Breast epithelium (tissue), 4 donors: Measurements from ENCODE around the gene DTYMK. TPM values are rescaled to one million over a fixed set of nuclear protein-coding genes. Genes with fewer than 3 reads are reported as not detected.
"Not testable (repeated sequence)": the region's sequence is repeated elsewhere in the genome, so short reads cannot be mapped to it uniquely, and the experiment has no call there.

Experiments
- DNase-seq, 2 donors: peaks; one replicate each; pipeline ENCODE4 v3.0.0-alpha.2; 2019; ENCODE audit warnings: low spot score in 2 of 2
- H3K27ac ChIP-seq, 2 donors: fragments of 200-600 bp; sonication (generic) in 1 of 2; one replicate each; pipeline ENCODE4 v1.5.1; 2016 to 2019; ENCODE audit warnings: mild to moderate bottlenecking in 1 of 2
- H3K27me3 ChIP-seq, 2 donors: fragments of 200-600 bp; sonication (generic) in 1 of 2; one replicate each; pipeline versions ENCODE4 v1.5.1 to v1.6.0; 2017 to 2019; ENCODE audit warnings: control low read depth in 1 of 2, mild to moderate bottlenecking in 1 of 2
- H3K36me3 ChIP-seq: fragments of 200-600 bp; one replicate; pipeline ENCODE4 v1.5.1; 2019
- H3K4me1 ChIP-seq, 2 donors: fragments of 200-600 bp; sonication (generic); one replicate each; pipeline ENCODE4 v1.5.1; 2016 to 2019; ENCODE audit warnings: control low read depth in 1 of 2
- H3K4me3 ChIP-seq, 3 donors: fragments of 200-600 bp; sonication (generic); 1 replicate in 2 of 3; 2 replicates in 1 of 3; pipeline ENCODE4 v1.5.1; 2016 to 2019; ENCODE audit warnings: mild to moderate bottlenecking in 3 of 3, moderate library complexity in 2 of 3
- H3K9me3 ChIP-seq, 2 donors: fragments of 200-600 bp; sonication (generic) in 1 of 2; one replicate each; pipeline ENCODE4 v1.5.1; 2016 to 2019; ENCODE audit warnings: control low read depth in 1 of 2
- POLR2A ChIP-seq: fragments of 450-650 bp; IDR thresholded peaks from one replicate; pipeline ENCODE4 v1.6.1; 2016; ENCODE audit warnings: antibody characterized with exemption, mild to moderate bottlenecking, moderate library complexity
- POLR2AphosphoS5 ChIP-seq, 3 donors: sonication (generic); formaldehyde crosslinking; IDR thresholded peaks; one replicate each; pipeline ENCODE4 v1.6.1; 2017; ENCODE audit warnings: antibody characterized with exemption in 3 of 3
- intact Hi-C: fragments of 100-400 bp; cut with DNase I; formaldehyde crosslinking; loops from one replicate; pipeline ENCODE4 v1.15.1; 2023; ENCODE audit warnings: low total_unique reads
- total RNA-seq, 3 donors: library from RNA; depleted of rRNA; stranded (reverse); fragments of >200 nt; gene quantifications; one replicate each; pipeline ENCODE4 v1.1.0, GENCODE V29; 2016
- TF ChIP-seq, protein P1 (sequence below), 3 donors: fragments of 450-650 bp; IDR thresholded peaks; one replicate each; pipeline ENCODE4 v1.5.1; 2016 to 2017; ENCODE audit warnings: antibody characterized with exemption in 3 of 3, mild to moderate bottlenecking in 3 of 3, moderate library complexity in 3 of 3

The DTYMK gene
- total RNA-seq, 3 donors from 2014 or later: 16.8 to 23.2 (median 19.7) TPM

DNA sequence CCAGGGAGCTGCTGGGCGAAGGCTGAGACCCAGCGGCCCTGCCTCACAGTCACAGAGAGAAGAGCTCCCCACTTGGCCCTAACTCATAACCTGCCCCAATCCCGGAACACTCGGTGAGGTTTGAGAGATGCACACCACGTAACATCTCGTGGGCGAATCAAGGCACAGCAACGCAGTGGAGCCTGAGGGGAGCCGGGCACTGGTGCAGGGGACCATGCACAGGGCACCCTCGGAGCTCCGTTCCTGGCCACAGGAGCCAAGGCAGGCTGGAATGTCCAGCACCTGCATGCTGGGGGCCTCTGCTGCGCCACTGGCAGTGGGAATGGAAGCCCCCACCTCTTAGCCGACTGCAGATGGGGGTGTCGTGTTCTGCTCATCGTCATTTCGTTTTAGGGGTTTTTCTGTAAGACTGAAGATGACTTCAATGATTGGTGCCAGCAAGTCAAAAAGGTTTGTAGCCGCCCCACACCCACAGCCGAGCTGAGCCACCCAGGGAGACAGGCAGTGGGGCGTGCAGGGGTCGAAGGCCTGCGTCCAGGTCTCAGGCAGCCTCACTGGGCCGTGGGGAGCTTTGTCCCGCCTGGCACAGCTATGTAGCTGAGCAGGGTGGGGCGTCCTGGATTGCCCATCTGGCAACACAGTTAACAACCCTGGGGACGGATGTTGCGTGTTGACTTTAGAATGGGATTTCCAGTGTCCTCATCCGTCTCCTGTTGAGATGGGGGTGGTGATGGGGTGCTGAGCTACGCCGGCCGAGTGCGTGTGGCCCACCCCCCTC is 16.1 kb downstream of the DTYMK start:
- no peaks in the 10 kb centered on the region for H3K36me3 ChIP-seq
- H3K4me3 ChIP-seq: no peak overlapping the region
- TF ChIP-seq POLR2A: no peak
- TF ChIP-seq, protein P1, sequence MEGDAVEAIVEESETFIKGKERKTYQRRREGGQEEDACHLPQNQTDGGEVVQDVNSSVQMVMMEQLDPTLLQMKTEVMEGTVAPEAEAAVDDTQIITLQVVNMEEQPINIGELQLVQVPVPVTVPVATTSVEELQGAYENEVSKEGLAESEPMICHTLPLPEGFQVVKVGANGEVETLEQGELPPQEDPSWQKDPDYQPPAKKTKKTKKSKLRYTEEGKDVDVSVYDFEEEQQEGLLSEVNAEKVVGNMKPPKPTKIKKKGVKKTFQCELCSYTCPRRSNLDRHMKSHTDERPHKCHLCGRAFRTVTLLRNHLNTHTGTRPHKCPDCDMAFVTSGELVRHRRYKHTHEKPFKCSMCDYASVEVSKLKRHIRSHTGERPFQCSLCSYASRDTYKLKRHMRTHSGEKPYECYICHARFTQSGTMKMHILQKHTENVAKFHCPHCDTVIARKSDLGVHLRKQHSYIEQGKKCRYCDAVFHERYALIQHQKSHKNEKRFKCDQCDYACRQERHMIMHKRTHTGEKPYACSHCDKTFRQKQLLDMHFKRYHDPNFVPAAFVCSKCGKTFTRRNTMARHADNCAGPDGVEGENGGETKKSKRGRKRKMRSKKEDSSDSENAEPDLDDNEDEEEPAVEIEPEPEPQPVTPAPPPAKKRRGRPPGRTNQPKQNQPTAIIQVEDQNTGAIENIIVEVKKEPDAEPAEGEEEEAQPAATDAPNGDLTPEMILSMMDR (IDR thresholded peaks at IDR 0.05): no peak
- TF ChIP-seq POLR2AphosphoS5 (IDR thresholded peaks at IDR 0.05): no peak
- intact Hi-C loops: no loop called here
- DNase-seq: no peak
- H3K27ac ChIP-seq: no peak overlapping the region
- H3K9me3 ChIP-seq: no peaks in the 10 kb centered on the region
- H3K4me1 ChIP-seq: no peaks in the 10 kb centered on the region
- no peaks in the 10 kb centered on the region for H3K27me3 ChIP-seq

DNA sequence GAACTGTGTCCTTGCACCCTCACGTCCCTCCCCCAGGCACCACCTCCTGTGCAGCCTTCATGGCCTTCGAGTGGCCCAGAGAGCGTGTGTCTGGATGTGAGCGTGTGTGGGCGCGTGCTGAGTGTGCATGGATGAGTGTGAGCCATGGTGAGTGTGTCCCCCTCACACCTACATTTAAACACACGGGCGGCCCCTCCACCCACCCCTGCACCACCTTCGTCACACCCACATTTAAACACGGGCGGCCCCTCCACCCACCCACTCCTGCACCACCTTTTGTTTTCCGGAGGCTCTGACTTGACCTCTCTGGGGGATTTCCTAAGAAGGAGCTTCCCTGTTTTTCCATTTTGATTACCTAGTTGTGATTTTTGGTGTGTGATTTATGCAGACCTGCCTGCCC is 17.8 kb downstream of the DTYMK start:
- H3K4me3 ChIP-seq: no peak overlapping the region
- H3K27ac ChIP-seq: no peak overlapping the region
- no peaks in the 10 kb centered on the region for H3K9me3 ChIP-seq
- intact Hi-C loops: no loop called here
- DNase-seq: no peak
- TF ChIP-seq POLR2AphosphoS5 (IDR thresholded peaks at IDR 0.05): no peak
- no peaks in the 10 kb centered on the region for H3K36me3 ChIP-seq
- no peaks in the 10 kb centered on the region for H3K27me3 ChIP-seq
- no peaks in the 10 kb centered on the region for H3K4me1 ChIP-seq

DNA sequence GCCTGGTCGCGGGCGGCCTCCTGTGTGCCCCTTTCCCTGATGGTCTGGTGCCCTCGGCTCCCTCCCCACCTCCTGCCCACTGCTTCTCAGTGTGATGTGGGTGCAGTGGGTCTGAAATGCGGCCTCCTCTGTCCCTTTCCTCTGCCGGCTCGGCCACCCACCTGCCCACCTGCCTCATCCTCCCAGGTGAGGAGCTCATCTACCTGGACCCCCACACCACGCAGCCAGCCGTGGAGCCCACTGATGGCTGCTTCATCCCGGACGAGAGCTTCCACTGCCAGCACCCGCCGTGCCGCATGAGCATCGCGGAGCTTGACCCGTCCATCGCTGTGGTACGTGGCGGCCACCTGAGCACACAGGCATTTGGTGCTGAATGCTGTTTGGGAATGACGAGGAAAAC is 18.3 kb downstream of the DTYMK start:
- no peaks in the 10 kb centered on the region for H3K27me3 ChIP-seq

DNA sequence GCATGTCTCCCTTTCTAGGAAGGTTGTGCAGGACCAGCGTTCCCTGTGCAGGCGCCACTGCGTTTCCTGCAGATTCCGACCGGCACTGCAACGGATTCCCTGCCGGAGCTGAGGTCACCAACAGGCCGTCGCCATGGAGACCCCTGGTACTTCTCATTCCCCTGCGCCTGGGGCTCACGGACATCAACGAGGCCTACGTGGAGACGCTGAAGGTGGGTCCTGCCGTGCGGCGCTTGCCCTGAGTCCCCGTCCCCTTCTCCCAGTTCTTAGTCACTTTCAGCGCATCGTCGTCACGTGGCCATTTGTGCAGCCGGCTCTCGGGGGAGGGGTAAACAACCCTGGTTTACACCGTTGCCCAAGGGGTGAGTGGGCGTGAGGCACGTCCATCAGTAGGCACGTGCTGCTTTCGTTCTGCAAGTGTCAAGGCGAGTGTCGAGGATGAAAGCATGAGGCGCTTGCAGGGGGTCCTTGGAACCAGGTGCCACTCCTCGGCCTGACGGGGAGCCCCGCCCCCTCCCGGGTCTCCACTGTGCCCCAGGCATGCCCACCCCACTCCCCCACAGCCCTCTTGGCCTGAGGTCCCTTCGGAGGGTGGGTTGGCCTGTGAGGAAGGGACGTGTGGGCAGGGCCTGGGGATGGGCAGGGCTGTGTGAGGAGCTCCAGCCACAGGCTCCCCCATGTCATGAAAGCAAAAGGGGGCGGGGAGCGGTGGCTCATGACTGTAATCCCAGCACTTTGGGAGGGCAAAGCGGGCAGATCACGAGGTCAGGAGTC is 19.8 kb downstream of the DTYMK start:
- DNase-seq: no peak
- H3K27ac ChIP-seq: no peak overlapping the region
- no peaks in the 10 kb centered on the region for H3K27me3 ChIP-seq
- H3K4me1 ChIP-seq: no peaks in the 10 kb centered on the region
- H3K36me3 ChIP-seq: no peaks in the 10 kb centered on the region
- H3K9me3 ChIP-seq: no peaks in the 10 kb centered on the region
- TF ChIP-seq, protein P1 (IDR thresholded peaks at IDR 0.05): no peak
- TF ChIP-seq POLR2A (no peak), POLR2AphosphoS5 (IDR thresholded peaks at IDR 0.05) (no peak)
- intact Hi-C loops: no loop called here
- no peak overlapping the region for H3K4me3 ChIP-seq

More for the DNA sequence above, 18.3 kb downstream of the DTYMK start:
- Histone ChIP-seq H3K9me3 (no peaks in the 10 kb centered on the region), H3K4me1 (no peaks in the 10 kb centered on the region), H3K4me3 (no peak overlapping the region), H3K27ac (no peak overlapping the region), H3K36me3 (no peaks in the 10 kb centered on the region)
- intact Hi-C loops: no loop called here
- no peak for DNase-seq
- TF ChIP-seq POLR2AphosphoS5 (IDR thresholded peaks at IDR 0.05) (no peak), POLR2A (no peak)
- TF ChIP-seq, protein P1 (IDR thresholded peaks at IDR 0.05): no peak

DNA sequence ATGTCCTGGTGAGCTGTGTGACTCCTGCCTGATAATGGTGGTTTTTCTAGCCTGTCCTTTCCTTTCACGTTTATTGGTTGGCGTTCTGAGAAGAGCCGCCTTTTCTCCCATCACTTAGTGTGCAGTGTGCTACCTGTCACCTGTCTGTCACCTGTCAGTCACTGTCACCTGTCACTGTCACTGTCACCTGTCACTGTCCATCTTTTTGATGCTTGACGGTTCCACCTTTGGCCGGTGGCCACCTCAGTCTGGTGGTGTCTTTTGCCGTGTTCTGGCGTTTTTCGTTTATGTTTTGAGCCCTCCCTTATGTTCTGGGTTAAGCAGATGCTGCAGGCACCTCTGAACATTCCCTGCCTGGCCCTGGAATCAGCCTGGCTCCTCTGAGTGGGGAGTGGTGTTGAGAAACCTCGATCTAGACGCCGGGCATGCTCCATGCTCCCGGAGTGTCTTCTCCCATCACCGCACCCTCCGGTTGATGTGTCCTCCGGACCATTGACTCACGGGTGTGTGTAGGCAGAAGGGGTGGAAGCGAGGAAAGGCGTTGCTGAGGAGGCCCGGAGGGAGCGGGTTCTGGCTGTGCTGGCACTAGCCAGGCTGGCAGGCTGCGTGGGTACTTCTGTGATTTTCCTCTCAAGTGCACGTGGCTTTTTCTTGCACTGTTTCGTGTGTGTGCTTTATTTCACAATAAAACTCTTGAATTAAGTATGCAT is 20.7 kb downstream of the DTYMK start:
- DNase-seq: no peak
- intact Hi-C loops: no loop called here
- Histone ChIP-seq H3K27ac (peak overlapping the region in 1 of 2 donors; percentile 36), H3K36me3 (no peaks in the 10 kb centered on the region), H3K9me3 (no peaks in the 10 kb centered on the region), H3K27me3 (no peaks in the 10 kb centered on the region), H3K4me3 (no peak overlapping the region), H3K4me1 (no peaks in the 10 kb centered on the region)
- TF ChIP-seq, protein P1 (IDR thresholded peaks at IDR 0.05): no peak
- TF ChIP-seq POLR2A: no peak
- no peak for TF ChIP-seq POLR2AphosphoS5 (IDR thresholded peaks at IDR 0.05)

DNA sequence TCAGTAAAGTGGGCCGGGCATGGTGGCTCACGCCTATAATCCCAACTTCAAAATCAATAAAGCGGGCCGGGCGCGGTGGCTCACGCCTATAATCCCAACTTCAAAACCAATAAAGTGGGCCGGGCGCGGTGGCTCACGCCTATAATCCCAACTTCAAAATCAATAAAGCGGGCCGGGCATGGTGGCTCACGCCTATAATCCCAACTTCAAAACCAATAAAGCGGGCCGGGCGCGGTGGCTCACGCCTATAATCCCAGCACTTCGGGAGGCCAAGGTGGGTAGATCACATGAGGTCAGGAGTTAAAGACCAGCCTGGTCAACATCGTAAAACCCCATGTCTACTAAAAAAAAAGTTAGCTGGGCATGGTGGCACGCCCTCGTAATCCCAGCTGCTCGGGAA is 23.9 kb downstream of the DTYMK start:
- H3K27me3 ChIP-seq: not testable (repeated sequence)

More for the DNA sequence above, 23.9 kb downstream of the DTYMK start:
- H3K4me3 ChIP-seq, H3K4me1 ChIP-seq, H3K9me3 ChIP-seq, H3K36me3 ChIP-seq, H3K27ac ChIP-seq, DNase-seq: not testable (repeated sequence)
- intact Hi-C loops: loop anchor here (5.0 kb wide), 1 partner anchor 1440 kb away; no protein-coding TSS in a partner anchor
